SKM-1 (cell line): ENCODE data around the gene SPESP1.

Experiments
- DNase-seq: peaks from one replicate; lab custom pipeline; 2025; ENCODE audit not compliant: unreplicated experiment; lab: John Stamatoyannopoulos, UW

Gene SPESP1

DNA sequence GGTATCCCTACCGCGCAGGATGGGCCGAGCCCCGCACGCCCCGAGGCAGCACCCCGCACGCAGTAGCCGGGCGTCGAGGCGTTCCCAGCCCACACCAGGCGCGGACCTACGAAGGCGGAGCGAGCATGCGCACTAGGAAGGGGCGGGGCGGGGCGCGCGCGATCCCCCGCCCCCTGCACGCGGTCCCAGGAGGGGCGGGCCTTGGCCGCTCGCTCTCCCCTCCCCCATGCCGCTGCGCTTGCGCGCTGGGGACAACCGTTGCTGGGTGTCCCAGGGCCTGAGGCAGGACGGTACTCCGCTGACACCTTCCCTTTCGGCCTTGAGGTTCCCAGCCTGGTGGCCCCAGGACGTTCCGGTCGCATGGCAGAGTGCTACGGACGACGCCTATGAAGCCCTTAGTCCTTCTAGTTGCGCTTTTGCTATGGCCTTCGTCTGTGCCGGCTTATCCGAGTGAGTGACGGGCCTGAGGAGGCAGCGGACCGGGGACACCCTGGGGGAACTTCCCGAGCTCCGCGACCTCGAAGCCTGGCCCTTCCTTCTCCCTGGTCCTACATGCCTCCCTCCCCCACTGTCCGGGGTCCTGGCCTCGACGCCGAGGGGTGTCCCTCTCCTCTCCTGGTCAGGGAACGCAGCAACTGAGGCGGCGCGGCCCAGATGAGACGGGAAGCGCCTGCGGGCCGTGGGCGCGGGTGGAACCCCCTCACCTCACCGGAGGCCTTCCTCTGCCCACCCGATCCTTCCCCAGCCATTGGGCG is at the start of gene SPESP1:
Gene SPESP1 (plus strand): TSS at position 258 of the 755 bp plus-strand sequence. CDS start 129 bp downstream, at position 387.
- DNase-seq = no peak

DNA sequence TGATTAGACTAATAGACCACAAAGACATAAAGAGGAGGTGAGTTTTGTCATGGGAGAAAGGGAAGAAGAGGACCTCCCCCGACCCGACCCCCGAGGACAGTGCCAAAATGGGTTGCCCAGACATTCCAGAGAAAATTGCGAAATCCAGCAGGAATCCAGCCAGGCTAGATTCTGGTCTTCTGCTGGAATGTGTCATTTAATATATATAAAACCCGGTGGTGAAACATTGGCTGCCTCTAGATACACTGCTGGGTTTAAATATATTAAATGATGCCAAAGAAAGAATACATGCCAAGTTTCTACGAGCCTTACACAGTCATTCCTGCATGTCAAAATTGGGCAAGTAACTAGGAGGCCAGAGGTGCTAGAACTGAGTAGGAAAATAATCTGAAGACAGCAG is 45.3 kb upstream of the SPESP1 start:
- DNase-seq = no peak

DNA sequence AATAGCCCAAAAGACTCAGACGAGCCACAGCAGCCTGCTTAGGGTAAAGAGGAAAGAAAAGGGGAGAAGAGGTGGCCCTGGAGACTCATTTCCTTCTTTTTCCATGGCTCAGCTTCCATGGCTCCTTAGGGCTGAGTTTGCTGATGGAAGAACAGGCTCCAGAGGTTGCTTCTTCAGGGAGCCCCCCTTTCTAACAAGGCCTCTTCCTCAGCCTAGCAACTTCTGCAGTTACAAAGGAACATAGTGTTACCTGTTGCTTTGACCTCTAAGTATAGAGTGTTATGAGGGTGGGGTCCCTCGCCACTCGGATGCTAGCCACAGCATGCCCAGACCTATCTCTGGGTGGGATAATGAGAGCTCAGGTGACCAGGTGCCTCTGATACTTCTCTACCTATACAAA is 43.2 kb upstream of the SPESP1 start:
- no peak for DNase-seq

DNA sequence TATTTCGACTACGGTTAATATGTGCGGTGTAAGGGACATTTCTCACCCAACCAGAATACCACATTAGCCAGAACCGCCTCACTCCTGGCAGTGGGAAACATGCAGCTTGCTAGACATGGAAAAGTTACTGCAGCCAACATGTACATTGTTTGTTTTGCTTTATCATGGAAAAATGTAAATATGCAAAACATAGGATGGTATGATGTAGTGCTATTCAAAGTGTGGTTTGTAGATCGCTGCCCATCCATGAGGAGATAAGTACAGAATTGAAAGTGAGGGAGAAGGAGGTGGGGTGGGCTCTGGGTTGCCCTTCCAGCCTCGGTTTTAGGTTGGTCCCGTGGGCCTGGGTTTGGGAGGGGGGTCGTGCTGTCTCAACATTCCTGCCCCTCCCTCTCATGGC is 42.5 kb upstream of the SPESP1 start:
- no peak for DNase-seq

DNA sequence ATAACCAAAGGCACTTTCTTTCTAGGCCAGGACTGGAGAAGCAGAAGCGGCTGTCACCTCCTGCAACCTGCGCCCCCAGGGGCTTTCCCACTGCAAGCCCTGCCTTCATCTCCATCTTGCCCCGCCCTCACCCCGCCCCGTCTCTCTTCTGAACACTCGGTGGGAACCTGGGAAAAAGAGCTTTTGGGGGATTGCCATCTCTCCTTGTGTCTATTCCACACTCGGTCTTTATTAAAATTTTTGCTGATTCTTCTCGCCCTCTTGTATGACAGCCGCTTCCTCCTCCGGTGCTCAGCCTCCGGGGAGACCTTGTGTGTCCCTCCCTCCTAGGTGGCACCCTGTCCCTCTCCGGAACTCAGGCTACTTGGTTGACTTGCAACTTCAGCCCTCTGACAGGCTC is 41.9 kb upstream of the SPESP1 start:
- no peak for DNase-seq

DNA sequence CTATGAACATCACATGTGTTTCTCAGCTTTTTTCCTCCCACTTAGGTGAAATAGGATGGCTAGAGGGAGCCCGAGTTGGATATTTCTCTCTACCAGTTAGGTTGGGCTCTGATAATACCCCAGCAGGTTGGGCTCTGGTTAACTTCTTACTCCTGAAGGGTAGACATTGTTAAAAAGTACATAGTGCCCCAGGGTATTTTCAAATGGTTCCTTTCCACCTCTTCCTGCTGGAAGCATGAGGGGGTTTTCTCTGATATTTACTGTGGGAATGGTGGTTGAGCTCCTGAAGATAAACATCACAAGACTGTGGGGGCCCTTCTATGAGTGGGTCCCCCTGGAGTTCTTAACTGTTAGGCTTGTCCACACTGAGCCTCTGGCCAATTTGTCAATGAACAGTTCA is 36.1 kb upstream of the SPESP1 start:
- no peak for DNase-seq

DNA sequence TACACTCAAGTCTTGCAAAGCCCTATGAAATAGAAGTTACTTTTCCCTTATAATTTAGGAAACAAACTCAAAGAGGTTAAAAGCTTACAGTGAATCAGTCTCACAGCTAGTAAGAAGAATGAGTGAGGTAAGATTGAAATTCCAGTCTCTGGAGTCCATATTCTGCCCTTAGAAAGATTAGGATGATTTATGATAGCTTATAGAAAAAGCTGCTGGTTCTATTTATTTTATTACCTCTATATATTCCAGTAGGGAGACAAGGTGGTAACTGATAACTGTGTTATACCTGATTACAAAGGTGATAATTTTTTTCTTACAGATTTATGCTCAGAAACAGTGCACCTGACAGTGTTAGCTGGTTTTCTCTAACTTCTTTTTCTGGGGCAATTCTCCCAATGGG is 34.1 kb upstream of the SPESP1 start:
- DNase-seq = no peak

DNA sequence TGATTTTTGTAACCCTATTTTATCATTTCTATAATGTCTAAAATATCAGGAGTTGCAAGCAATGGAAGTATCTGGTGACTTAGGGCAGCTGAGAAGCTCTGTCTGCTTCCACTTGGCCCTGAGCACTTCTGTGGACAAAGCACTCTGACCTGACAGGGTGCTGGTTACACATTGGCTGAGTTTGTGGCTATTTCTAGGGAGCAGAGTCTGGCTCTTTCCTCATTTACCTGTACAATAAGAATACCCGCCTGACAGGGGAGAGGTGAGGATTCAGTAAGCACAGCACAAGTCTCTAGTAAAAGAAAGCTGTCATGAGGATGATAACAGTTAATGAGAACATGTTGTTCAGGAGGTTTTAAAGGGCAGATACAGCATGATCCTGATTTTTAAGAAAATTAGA is 33.3 kb upstream of the SPESP1 start:
- no peak for DNase-seq

DNA sequence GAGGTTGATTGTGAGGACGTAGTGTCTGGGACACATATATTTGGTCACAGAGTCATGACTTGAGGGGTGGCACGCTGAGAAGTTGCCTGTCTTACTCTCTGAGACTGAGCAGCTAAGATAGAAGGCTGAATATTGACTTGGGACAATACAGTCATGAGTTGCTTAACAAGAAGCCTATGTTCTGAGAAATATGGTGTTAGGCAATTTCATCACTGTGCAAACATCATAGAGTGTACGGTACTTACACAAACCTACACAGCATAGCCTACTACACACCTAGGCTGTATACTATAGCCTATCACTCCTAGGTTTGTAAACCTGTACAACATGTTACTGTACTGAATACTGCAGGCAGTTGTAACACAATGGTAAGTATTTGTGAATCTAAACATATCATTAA is 30.3 kb upstream of the SPESP1 start:
- no peak for DNase-seq

DNA sequence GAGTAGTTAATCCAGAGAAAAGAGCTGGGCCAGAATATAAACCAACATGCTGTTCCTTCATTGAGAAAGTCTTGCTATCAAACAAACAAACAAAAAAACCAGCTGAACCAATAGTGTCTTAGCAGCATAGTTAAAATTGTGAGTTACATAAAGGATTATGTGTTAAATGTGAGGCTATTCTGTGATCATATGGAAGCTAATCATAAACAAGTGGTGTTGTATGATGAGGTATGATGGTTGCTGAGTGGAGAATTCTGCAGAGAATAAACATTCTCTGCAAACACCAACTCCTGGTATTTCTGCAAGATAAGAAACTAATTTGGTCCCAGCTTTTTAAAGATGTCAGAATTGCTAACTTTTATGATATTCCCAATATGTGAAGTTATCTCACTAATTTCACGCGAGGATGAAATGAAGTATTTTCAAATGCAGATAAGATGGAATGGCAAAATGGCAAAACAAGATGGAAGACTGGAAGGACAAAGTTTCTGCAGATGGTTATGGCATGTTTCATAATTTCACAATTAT is 22.9 kb upstream of the SPESP1 start:
- no peak for DNase-seq

DNA sequence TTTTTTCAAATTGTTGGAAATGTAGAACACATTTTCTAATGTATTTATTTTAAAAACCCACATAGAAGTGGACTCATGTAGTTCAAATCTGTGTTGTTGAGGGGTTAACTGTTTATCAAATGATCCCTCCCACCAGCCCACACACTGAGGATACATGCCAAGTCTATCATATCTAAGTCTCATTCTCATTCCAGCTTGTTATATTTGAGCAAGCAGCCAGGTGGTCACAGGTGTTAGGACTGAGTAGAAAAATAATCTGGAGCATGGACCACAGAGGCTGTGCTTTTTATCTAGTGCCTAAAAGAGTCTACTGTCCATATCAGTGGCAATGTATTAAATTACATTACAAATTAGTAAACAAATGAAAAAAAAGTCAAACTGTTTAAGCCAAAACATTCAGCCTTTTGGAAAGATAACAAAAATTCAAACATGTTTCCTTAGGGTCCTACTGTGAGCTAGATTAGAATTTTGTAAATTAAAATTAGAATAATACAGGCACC is 20.7 kb upstream of the SPESP1 start:
- no peak for DNase-seq

DNA sequence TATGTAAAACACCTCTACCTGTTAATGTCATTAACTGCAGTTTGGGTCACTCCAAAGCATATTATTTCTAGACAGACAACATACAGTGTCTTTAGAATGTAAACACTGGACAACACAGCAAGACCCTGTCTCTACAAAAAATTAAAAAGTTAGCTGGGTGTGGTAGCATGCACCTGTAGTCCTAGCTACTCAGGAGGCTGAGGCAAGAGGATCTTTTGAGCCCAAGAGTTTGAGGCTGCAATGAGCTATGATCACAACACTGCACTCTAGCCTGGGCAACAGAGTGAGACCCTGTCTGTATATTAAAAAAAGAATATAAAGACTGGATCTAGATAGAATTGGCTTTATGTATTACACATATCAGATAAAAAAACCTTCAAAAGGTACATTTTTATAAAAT is 20.0 kb upstream of the SPESP1 start:
- DNase-seq = no peak

DNA sequence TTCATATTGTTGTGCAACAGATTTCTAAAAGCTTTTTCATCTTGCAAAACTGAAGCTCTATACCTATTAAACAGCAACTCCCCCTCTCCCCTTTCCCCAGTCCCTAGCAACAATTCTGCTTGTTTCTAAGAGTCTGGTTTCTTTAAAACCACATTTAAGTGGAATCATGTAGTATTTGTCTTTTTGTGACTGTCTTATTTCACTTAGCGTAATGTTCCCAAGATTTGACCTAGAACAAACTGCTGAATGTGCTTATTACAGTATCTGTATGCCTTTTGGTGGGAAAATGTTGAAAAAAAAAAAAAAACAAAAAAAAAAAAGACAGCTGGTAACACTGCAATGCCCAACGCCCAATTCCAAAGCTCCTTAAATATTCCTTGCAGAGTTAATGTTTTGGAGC is 19.5 kb upstream of the SPESP1 start:
- DNase-seq = no peak

DNA sequence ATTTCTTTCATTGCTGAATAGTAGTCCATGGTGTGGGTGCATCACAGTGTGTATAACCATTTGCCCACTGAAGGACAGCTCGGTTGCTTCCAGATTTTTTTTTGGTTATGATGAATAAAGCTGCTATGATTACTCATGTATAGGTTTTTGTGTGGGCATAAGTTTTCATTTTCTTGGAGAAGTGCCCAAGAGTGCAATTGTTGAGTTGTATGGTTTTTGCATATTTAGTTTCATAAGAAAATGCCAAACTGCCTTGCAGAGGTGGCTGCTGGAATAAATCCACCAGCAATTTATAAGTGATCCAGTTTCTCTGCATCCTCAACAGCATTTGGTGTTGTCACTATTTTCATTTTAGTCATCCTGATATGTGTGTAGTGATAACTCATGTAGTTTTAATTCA is 8.4 kb upstream of the SPESP1 start:
- no peak for DNase-seq

DNA sequence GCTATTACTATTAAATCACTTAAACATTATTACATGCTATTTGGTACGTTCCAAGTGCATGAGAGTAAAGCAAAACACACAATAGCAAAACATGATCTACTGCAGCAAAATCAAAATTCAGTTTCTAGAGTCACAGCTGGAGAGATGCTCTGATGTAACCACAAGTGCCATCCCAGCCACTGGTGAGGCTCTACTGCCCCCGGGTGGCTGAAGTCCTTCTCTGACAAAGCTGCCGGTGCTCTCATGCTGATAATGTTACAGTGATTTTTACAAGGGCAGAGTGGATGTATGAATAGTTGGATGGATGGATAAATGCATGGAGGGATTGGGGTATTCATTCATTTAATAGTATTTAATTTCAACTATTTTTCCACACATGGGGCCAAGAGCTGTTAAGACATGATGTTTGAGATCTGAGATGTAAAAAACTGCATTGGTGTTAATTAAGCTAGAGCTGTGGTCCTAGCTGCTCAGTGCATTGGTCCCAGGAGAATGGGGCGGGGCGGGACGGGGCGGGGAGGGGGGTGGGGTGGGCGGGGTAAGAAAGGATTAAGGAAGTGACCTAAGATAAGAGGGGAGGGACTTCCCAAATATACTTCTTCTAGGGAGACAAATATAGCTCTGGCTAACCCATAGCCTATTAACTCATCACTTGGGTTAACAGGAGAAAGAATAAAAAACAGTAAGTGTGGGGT is 5.3 kb upstream of the SPESP1 start:
- DNase-seq = peak; percentile 52

DNA sequence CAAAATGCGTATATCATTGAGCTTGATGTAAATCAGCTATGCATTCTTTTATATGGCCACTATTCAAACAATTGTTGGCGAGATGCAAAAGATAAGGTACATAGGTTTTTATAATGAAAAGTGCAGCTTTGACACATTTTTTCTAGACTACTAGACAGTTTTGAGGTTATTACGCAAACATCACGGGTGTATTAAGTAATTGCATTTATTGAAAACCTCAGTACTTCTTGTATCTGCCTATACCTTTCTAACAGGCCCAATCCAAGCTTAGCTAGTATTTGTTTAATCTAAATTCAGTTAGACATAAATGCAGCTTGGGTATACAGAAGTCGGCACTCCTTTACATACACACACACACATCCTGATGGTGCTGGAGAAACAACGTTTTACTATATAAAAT is 2.7 kb downstream of the SPESP1 start:
- no peak for DNase-seq

DNA sequence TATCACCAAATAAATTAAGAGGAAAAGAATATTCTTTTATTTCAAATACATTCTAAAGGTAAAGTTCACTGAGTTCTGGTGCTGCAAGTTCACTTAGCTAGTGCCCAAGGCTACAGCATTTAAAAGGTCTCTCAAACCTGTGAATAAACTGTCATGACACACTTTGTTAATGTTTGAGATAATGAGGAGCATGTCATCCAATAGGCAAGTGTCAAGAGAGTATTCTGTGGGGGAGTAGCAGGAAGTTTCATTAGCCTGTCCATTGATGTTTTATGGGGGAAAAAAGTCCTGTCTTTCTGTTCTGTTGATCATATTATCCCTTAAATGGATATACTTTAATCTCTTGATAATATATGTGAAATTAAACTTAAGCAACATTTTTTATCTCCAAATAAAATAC is 4.0 kb downstream of the SPESP1 start:
- no peak for DNase-seq

DNA sequence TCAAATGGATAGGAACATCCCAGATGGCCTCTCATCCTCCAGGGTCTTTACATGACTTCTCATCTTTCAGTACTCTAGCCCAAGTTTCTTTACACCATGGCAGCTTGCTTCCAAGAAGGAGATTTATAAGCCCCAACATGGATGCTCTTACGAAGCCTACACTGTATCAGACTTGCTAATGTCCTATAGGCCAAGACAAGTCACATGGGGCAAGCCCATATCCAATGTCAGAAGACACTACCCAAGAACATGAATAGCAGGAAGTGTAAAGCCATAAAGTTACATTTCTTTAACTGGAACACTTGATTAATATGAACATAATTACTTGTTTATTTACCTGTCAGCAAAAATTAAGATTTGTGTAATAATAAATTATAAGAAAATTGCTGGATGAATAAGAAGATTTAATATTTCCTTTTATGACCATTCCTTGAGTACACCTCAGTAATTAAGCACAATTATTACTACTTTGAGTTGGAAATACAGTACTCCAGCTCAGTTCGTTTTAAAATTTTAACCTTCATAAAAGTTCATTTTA is 5.1 kb downstream of the SPESP1 start:
- no peak for DNase-seq

DNA sequence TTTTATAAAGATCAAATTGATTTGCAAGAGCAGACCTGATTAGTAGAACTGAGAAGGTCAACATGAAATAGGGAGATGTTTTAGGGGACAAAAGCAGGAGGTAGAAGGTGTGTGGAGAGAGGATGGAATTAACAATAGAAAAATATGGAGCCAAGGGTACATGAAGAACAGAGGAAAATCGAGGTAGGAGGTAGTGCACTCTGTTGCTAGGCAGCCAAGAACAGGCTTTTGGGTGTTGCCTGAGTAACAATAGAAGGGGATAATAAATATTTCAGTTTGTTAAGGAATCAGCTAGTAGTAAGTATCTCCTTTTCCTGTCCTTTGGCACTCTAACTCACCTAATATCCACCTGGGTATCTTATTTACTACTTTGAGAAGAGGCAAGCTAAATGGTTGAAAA is 9.2 kb downstream of the SPESP1 start:
- no peak for DNase-seq

DNA sequence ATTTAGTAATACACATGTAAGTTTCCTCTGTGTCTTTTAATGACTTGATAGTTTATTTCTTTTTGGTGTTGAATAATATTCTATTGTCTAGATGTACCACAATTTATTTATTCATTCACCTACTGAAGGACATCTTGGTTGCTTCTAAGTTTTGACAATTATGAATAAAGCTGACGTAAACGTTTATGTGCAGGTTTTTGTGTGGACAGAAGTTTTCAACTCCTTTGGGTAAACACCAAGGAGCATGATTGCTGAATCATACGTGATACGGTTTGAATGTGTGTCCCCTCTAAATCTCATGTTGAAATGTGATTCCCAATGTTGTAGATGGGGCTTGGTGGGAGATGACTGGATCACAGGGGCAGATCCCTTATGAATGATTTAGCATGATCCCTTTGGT is 21.5 kb downstream of the SPESP1 start:
- no peak for DNase-seq

DNA sequence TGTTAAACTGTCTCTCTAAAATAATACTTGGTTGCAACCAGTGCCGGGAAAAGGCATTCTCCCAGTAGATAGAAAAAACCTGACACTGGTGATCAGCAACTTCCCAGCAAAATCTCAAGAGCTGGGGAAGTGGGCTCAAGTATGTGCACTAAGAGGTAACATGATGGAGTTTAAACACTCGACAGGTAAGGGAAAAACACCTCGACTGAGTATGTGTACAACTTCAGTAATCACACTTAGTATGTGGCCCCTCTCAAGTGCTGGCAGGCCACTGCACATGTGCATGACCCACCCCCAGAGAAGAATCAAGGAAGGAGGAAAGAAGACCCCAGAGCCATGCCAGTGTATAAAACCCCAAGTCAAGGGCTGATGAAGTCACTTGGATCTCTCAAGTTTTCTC is 27.4 kb downstream of the SPESP1 start:
- no peak for DNase-seq

DNA sequence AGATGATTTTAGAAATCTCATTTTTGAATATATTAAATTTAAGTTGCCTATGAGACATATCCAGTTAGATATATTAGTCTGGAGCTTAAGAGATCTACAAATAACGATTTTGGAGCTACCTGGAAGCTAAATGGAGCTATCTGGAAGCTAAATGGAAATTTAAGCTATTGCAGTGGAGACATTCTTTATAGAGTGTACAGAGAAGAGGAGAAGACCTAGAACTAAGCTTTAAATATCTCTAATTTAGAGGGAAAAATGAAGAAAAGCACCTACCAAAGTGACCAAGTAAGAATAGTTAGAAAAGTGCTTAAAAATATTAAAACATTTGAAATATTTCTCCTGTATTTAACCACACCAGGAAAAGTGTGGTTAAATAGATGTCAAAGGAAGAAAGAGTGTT is 28.3 kb downstream of the SPESP1 start:
- DNase-seq = no peak
